ENCODE results near the gene PIAS2.

Gene PIAS2

GRCh38 chr18:46815661-46816060, 101.6 kb downstream of the PIAS2 start:
- Histone ChIP-seq H2AFZ (ENCODE audit: low read depth) (no peak overlapping the region), H3K4me3 (IDR thresholded peaks at IDR 0.05; ENCODE audit: insufficient read depth, low read depth, low read length) (no peak overlapping the region), H3K36me3 (ENCODE audit: insufficient read depth) (no peaks in the 10 kb centered on the region), H3K27me3 (ENCODE audit: insufficient read depth, low read depth) (no peaks in the 10 kb centered on the region), H3K4me1 (ENCODE audit: low read depth, poor library complexity, severe bottlenecking) (no peaks in the 10 kb centered on the region), H3K27ac (no peak overlapping the region), H4K20me1 (ENCODE audit: insufficient read depth) (no peaks in the 10 kb centered on the region), H3K79me2 (ENCODE audit: insufficient read depth, low read depth) (no peaks in the 10 kb centered on the region), H3K9ac (no peak overlapping the region), H3K4me2 (no peak overlapping the region)
- TF ChIP-seq CTCF (conservative IDR thresholded peaks at IDR 0.05; ENCODE audit: low read depth, low read length), result no peak

- Histone ChIP-seq H3K4me2 (no peak overlapping the region), H3K4me3 (IDR thresholded peaks at IDR 0.05; ENCODE audit: insufficient read depth, low read depth, low read length) (no peak overlapping the region)
- TF ChIP-seq CTCF (conservative IDR thresholded peaks at IDR 0.05; ENCODE audit: low read depth, low read length), result no peak
These were observed 102.9 kb downstream of the PIAS2 start for GRCh38 chr18:46814399-46814798.

GRCh38 chr18:46812311-46812710, 105.0 kb downstream of the PIAS2 start:
- no peak overlapping the region for H3K4me2 ChIP-seq
- no peak overlapping the region for H2AFZ ChIP-seq (ENCODE audit: low read depth)
- no peak overlapping the region for H3K4me3 ChIP-seq (IDR thresholded peaks at IDR 0.05; ENCODE audit: insufficient read depth, low read depth, low read length)
- H3K27ac ChIP-seq, result no peak overlapping the region
- no peak for TF ChIP-seq CTCF (conservative IDR thresholded peaks at IDR 0.05; ENCODE audit: low read depth, low read length)
- H4K20me1 ChIP-seq (ENCODE audit: insufficient read depth), result no peaks in the 10 kb centered on the region
- H3K4me1 ChIP-seq (ENCODE audit: low read depth, poor library complexity, severe bottlenecking), result no peaks in the 10 kb centered on the region
- H3K79me2 ChIP-seq (ENCODE audit: insufficient read depth, low read depth), result no peaks in the 10 kb centered on the region
- H3K27me3 ChIP-seq (ENCODE audit: insufficient read depth, low read depth), result no peaks in the 10 kb centered on the region
- no peak overlapping the region for H3K9ac ChIP-seq
- H3K36me3 ChIP-seq (ENCODE audit: insufficient read depth), result no peaks in the 10 kb centered on the region

More at GRCh38 chr18:46814399-46814798, 102.9 kb downstream of the PIAS2 start:
- Histone ChIP-seq H3K4me1 (ENCODE audit: low read depth, poor library complexity, severe bottlenecking) (no peaks in the 10 kb centered on the region), H2AFZ (ENCODE audit: low read depth) (no peak overlapping the region), H3K27ac (no peak overlapping the region), H4K20me1 (ENCODE audit: insufficient read depth) (no peaks in the 10 kb centered on the region), H3K27me3 (ENCODE audit: insufficient read depth, low read depth) (no peaks in the 10 kb centered on the region), H3K79me2 (ENCODE audit: insufficient read depth, low read depth) (no peaks in the 10 kb centered on the region), H3K36me3 (ENCODE audit: insufficient read depth) (no peaks in the 10 kb centered on the region), H3K9ac (no peak overlapping the region)

GRCh38 chr18:46810481-46811000, 106.8 kb downstream of the PIAS2 start:
- no peaks in the 10 kb centered on the region for H3K4me1 ChIP-seq (ENCODE audit: low read depth, poor library complexity, severe bottlenecking)
- no peak overlapping the region for H3K27ac ChIP-seq
- no peak for TF ChIP-seq CTCF (conservative IDR thresholded peaks at IDR 0.05; ENCODE audit: low read depth, low read length)
- no peaks in the 10 kb centered on the region for H4K20me1 ChIP-seq (ENCODE audit: insufficient read depth)
- H3K4me3 ChIP-seq (IDR thresholded peaks at IDR 0.05; ENCODE audit: insufficient read depth, low read depth, low read length), result no peak overlapping the region
- no peaks in the 10 kb centered on the region for H3K27me3 ChIP-seq (ENCODE audit: insufficient read depth, low read depth)
- H3K4me2 ChIP-seq, result no peak overlapping the region
- H3K79me2 ChIP-seq (ENCODE audit: insufficient read depth, low read depth), result no peaks in the 10 kb centered on the region
- no peaks in the 10 kb centered on the region for H3K36me3 ChIP-seq (ENCODE audit: insufficient read depth)
- no peak overlapping the region for H2AFZ ChIP-seq (ENCODE audit: low read depth)
- H3K9ac ChIP-seq, result no peak overlapping the region
